T-helper 2 cell treated with Interferon-gamma antibody and Interleukin-4, amounts not matched to agents 100 ng/mL and 5 ng/mL, for 36 hours (primary cell): ENCODE data around the gene TPX2. TPM values are rescaled to one million over a fixed set of nuclear protein-coding genes. Genes with fewer than 3 reads are reported as not detected.

Source experiments
- intact Hi-C: fragments of 100-400 bp; cut with micrococcal nuclease; formaldehyde crosslinking; loops from one replicate; pipeline ENCODE4 v1.15.1; 2023
- total RNA-seq: library from RNA; stranded (reverse); gene quantifications from 2 replicates; pipeline ENCODE4 v1.2.3, GENCODE V29; 2022

TPX2 gene
- total RNA-seq, 1 donor from 2014 or later = 117 TPM

DNA sequence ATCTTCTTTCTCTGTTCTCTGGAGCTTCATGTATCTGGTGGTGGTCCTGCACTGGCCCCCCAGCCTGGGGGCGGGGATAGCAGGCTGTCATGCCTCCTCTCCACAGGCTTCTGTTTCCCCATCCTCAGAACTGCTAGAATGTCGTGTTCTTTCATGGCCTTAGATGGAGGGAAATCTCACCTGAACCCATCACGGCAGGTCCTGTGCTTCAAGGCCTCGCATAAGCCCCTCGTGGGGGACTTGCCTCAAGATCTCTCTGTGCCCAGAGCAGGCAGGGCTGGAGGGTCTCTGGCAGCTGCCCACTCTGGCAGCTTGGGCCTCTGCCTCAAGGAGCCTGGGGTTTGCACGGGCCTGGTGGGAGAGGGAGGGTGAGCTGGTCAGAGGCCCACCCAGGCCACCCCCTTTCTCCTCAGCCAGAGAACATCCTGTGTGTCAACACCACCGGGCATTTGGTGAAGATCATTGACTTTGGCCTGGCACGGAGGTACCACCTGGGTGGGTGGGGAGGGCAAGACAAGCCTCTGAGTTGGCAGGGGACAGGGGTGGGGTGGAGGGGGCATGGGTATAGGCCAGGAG is 91.4 kb downstream of the TPX2 start:
- intact Hi-C loops = no loop called here

DNA sequence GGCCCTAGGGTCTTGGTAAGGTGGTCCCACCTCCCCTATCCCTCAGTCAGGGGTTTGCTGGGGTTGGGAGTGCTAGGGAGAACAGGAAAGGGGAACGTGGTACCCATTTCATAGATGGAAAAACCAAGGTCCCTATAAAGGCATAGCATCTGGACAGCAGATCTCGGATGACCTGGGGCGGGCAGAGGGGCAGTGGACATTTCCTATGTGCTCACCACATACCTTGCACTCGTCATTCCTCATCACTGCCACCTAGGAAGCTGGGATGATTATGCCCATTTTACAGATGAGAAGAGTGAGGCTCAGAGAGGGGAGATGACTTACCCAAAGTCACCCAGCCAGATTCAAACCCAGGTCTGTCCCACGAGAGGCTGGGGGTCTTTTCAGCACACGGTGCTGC is 92.1 kb downstream of the TPX2 start:
- intact Hi-C loops = no loop called here

DNA sequence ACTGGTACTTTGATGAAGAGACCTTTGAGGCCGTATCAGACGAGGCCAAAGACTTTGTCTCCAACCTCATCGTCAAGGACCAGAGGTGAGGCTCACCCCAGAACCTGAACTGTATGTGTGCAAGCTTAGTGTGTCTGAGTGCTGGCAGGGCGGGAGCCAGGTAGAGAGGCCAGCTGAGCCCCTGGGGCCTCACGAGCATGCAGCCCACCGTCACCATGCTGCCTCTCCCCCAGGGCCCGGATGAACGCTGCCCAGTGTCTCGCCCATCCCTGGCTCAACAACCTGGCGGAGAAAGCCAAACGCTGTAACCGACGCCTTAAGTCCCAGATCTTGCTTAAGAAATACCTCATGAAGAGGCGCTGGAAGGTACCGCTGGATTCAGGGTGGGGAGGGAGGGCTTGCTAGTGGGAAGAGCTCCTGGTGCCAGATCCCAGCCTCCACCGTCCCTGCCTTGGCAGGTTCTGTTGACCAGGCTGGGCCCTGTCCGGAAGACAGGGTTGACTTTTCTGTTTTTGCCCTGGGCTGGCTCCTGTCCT is 92.7 kb downstream of the TPX2 start:
- intact Hi-C loops = no loop called here

DNA sequence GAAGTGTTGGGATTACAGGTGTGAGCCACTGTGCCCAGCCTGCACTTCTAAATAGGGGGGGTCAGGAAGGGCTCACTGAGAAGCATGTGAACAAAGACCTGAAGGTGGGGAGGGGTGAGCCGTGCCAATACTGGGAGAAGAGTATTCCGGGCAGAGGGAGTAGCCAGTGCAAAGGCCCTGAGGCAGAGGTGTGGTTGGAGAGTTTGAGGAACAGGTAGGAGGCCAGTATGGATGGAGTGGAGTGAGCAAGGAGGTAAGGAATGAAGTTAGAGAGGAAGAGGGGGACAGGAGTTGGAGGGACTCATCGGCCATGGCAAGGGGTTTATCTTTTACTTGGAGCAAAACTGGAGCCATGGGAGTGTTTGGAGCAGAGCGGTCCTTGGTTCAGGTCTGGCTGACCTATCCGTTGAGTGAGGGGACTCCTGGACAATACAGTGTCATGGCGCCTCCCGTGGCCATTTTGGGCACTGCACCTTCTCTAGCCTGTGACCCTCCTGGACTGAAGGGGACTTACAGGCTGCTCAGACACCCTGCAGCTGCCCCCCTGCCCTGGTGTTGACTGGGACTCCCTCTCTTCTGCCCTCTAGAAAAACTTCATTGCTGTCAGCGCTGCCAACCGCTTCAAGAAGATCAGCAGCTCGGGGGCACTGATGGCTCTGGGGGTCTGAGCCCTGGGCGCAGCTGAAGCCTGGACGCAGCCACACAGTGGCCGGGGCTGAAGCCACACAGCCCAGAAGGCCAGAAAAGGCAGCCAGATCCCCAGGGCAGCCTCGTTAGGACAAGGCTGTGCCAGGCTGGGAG is 94.2 kb downstream of the TPX2 start:
- intact Hi-C loops = no loop called here

DNA sequence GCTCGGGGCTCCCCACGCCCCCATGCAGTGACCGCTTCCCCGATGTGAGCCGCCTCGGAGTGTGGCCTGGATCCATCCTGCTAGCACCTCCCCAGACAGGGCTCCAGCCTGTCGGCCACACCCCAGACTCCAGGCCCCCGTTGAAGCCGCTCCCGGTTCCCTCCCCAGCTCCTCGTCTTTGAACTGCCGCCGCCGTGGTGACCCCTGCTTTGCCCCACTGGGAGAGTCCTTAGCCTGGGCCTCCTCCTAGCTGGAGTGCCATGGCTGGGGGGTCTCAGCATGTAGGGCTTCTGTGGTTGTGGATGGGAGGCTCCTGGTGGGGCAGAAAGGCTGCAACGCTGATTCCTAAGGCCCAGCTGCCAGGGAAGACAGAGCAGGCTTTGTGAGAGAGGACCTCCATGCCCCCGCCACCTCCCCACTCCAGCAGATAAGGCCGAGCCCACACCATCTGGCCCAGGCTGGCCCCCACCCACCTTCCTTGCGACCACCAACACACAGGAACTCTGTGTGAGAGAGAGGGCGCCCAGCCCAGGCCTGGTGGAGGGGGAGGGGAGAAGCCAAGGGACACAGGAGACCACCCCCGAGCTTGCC is 94.9 kb downstream of the TPX2 start:
- intact Hi-C loops = no loop called here

DNA sequence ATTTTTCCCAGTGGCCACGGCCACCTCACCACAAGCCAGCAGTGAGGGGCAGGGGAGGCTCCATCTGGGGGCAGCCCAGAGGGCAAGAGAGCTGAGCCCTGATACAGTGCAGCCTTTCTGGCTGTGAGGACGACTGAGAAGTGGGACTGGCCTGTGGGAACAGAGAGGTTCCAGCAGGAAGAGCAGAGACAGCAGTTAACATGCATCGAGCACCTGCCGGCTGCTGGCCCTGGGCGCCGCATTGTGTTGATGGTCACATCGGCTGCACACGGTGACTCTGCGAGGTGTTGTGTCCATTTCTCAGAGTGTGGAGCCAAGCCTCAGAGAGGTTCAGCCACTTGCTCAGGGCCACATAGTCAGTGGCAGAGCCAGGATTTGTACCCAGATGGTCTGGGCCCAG is 96.5 kb downstream of the TPX2 start:
- intact Hi-C loops = no loop called here

DNA sequence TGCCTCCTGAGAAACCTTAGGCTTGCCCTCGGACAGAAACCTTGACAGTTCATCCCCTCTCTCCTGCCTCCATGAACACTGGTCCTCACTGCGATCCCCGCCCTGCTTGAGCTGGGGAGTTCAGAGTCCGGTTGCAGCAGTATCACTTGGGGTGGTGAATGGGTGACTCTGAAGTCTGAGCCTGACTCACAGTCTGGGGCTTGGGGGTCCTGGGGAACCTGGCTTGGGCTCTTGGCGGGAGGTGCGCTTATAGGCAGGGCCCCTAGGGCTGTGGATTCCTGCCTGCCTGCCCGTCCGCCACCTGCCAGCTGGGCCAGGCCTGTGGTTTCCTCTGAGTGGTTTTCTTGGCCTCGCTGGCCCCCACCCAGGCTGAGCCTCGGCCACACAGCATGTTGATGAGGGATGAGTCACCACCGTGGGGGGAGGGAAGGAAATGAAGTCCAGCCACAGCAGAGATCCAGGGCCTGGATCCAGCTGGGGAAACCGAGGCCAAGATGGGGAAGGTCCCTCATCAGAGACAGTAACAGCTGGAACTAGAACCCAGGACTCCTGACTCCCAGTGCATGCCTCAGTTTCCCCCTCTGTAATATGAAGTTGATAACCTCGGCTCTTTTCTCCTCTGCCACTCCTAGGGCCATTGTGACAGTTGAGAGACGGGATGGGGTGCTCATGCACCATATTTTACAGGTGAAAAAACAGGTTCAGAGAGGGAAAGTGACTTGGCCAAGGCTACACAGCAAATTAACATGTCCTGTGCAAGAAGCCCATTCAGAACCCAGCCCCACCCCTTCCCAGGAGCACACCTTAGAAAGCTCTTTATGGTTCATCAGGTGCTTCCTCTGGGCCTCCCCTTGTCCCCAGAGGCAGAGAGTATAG is 97.1 kb downstream of the TPX2 start:
- intact Hi-C loops = no loop called here

DNA sequence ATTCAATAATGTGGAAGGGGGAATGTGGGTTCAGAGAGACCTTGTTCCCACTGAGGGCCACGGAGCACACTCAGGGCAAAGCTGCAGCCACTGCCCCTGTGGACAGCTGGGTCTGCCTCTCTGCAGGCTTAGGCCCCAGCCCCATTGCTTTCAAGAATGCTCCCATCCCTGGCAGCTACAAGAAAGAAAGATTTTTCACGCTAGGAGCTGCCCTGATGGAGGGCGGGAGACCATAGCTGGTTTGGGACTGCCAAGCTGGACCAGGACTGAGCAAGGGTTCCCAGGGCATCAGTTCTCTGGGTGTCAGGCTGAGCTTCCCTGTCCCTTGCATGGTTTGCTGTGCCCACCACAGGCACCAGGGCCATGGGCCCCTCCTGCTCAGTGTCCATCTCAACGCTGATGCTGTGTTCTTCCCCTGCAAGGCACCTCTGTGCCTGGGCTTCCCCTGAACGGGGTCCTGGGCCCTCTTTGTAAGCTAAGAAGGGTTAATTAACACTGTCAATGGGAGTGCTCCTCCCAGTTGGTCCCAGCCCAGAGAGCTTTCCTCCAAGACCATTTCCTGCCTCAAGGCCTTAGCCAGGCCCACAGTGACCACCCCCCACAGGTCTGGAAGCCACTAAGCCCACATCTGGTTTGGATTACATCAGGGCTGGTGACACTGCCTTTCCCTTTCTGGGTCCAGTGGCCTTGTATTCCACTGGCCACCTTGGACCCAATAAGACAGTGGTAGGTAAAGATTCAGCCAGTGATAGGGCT is 97.9 kb downstream of the TPX2 start:
- intact Hi-C loops = no loop called here

DNA sequence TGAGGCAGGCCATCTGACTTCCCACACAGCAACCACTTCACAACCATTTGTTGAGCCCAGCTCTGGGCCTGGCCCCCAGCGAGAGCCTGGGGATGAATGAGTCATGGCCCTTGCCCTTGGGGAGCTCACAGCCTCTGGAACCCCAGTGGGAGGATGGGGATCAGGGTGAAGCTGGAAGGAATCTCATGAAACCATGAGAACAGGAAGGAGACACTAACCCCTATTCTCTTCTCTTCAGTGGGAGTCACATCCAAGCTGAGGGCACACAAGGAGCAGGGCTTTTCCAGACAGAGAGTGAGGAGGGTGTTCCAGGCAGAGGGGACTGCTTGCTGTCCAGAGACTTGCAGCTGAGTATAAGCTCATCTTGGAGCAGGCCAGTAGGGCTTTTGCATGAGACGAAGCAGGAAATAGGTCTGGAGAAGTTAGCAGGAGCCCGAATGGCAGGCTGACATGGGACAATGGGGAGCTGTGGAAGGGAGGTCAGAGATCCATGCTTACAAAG is 98.9 kb downstream of the TPX2 start:
- intact Hi-C loops = no loop called here

DNA sequence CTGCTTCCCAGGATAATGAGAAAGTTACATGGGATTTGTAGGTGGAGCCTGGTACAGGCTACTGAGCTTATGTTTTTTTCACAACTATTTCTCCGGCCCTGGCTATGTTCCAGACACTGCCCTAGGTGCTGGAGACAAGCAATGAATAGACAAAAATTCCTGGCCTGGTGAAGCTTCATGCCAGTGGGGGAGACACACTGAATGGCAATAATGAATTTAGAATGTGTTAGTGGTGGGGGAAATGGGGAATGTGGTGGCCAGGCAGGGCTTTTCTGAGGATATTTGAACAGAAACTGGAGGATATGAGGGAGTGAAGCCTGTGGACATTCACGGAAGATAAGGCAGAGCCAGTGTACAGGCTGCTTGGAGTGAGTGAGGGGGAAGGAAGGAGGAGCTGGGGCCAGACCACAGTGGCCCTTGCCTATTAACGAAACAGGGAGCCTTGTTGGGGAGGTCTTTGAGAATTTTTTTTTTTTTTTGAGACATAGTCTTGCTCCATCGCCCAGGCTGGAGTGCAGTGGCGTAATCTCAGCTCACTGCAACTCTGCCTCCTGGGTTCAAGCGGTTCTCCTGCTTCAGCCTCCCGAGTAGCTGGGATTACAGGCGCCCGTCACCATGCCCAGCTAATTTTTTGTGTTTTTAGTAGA is 99.7 kb downstream of the TPX2 start:
- intact Hi-C loops = no loop called here

DNA sequence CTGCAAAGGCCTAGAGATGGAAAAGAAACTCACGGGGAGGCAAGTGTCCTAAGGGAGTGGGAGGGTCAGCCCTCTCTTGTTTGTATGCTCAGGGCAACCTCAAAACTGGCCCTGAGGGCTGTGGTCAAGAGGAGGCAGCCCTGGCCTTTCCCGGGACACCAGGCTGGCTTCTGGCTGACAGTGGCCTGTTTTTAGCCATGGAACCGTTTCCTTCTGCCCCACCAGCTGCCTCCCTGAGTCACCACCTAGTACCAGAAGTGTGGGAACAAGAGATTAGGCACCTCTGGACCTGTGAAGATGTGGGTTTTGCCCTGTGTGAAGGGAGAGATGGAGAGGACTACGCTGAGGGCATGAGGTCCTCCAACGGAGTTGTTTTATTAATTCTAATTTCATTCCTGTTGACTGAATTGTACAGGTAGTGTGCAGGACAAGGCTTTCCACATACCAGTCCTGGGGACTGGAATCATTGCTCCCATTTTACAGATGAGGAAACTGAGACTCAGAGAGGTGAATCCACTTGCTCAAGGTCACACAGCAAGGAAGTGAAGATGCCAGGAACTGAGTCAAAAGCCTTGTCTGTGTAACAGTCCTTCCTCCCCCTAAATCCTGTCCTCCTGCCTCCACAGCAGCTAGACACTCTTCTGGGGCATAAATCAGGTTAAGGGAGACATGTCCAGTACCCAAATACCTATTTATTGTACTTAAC is 100.8 kb downstream of the TPX2 start:
- intact Hi-C loops = no loop called here

DNA sequence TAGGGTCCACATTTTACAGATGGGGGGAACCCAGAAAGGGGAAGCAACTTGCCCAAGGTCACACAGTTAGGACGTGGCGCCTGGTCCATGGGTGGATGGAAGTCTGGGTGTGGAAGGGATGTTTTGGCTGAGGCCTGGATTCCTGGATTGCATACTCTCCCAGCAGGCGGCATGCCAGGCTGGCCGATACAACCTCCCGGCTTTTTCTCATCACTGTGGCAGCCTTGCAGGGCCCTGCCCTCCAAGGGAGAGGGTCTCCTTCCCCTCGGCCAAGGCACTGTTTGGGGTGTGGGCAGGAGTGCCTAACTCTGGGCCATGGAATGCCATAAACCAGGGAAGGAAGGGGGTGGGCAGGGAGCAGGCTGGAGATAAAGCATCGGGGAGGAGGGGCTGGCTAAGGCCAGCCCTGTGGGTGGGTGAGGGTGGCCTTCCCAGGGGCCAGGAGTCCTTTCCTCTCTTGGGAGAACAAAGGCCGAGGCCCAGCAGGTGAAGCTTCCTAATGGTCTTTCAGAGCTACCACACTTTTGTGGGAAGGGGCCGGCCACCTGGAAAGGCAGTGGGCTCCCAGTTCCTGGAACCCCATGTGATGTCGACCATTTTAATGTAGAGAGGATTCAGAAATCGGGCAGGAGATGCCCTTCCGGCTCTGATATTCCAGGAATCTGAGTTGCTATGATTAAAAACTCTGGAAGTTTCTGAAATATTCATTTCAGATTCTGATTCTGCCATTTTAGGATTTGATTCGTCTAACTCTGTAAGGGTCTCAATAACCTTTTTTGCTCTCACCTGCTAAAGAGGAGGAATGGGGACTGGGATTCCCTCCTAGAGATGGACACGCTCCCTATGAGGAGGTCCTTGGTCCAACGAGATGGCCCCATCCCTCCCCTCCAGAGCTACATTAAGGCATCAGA is 102.1 kb downstream of the TPX2 start:
- intact Hi-C loops = no loop called here

DNA sequence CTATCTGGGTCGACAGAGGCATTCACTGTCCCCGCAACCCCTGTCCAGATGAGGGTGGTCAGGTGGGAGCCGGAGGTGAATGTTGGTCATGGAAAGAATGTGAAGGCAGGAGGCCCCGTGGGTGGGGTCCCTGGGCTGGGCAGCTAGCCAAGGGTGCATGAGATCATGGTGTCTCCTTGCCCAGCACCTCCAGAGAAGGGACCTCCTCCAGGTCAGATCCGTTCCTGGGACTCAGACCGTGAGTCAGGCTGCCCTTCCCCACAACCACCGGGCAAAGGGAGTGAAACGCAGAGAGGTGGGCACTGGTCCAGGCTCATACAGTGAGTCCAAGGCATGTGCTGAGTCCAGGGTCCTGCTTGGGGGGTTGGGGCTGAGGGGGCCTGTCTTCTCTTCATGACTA is 102.8 kb downstream of the TPX2 start:
- intact Hi-C loops = no loop called here

DNA sequence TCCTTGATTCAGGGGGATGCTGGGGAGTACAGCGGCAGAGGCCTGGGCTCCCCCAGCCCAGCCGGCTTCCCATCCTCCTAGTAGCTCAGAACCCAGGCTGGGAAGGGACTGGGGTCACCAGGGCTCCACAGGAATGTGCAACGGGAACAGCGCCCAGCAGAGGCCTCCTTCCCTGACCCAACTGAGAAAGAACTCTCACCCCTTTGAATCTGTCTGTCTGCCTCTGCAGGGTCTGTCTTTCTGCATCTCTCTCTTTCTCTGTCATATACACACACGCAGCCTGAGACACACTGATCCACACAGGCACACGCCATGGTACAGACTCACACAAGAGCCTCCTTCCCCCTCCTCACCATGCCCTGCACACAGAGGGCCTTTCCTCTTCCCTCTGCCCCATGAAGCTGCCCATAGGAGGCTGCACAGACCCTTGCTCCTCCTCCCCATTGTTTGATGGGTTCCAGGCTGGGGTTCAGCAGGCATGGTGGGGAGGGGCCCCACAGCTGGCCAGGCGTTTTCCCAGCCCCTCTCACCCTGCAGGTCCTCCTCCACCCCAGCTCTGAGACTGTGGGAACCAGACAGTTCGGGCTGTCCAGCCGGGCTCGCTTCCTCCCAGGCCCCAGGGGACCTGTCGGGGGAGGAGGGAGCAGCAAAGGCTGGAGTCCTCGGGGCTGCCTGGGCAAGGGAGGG is 103.5 kb downstream of the TPX2 start:
- intact Hi-C loops = no loop called here

DNA sequence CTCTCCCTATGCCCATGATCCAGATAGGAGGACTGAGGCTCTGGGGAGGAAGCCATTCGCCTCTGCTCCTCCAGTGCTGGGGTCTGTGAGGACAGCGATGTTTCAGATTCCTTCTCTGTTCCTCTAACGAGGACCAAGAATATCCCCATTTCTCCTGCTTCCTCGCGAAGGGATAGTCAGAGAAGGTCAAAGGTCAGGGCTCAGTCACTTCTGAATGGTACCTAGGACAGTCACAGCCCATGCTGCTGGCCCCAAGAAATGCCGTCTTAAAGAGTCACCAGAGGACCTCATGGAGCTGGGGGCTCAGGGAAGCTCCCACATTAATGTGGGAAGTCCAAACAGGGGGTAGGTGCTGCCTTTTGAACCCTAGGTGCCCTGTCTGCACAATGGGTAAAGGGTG is 104.2 kb downstream of the TPX2 start:
- intact Hi-C loops = no loop called here

DNA sequence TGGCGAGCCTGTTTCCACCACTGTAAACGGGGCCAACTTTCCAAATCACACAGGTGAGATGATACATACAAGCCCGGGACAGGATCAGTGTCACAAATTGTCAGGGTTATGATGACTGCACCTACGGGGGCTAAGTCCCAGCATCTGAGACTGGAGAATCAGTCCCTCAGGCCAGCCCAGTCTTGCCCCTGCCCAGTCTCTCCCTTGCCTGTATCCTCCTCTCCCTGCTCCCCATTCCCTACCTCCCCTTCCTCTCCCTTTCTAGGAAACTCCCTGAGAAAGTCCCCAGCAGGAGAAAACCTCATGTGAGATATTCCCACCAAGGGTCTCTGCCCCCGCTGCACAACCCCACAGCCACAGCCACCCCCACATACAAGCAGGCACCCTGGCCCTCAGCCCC is 104.8 kb downstream of the TPX2 start:
- intact Hi-C loops = no loop called here

DNA sequence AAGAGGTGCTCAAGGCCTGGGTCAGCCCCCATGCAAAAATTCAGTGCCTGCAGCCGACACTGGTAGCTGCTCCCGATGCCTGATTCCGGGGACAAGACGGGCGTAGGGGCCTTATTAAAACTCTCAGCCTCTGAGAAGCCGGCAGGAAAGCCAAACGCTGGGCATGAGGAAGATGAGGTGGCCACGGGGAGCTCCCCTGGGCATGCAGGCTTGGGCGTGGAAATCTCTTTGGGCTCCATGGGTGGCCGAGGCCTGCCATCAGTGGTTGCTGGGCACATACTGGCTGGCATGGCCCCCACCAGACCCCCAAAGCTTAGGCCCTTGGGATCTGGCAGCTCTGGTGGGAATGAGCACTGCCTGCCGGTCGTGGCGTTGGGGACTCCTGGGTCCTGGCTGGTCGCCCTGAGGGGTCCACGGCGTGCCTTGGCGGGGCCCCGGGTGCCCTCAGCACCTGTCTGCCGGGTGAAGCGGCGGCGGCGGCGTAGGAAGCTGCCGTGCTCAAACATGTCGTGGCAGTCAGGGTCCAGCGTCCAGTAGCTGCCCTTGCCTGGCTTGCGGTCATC is 105.7 kb downstream of the TPX2 start:
- intact Hi-C loops = no loop called here
